HEK293T (cell line): ENCODE results near the gene ECT2L.

Experiments
- ARNT ChIP-seq: fragments of 450-650 bp; IDR thresholded peaks from 2 replicates; pipeline ENCODE4 v1.6.1; 2017; ENCODE audit warnings: mild to moderate bottlenecking
- BHLHE40 ChIP-seq: fragments of 450-650 bp; IDR thresholded peaks from 2 replicates; pipeline ENCODE4 v1.6.1; 2016; ENCODE audit warnings: mild to moderate bottlenecking, moderate library complexity, borderline replicate concordance
- CTBP1 ChIP-seq: fragments of 450-650 bp; IDR thresholded peaks from 2 replicates; pipeline ENCODE4 v1.6.1; 2016; ENCODE audit warnings: borderline replicate concordance
- ELF4 ChIP-seq: fragments of 450-650 bp; IDR thresholded peaks from 2 replicates; pipeline ENCODE4 v1.6.1; 2017; ENCODE audit warnings: antibody characterized with exemption
- FOXA1 ChIP-seq: fragments of 450-650 bp; IDR thresholded peaks from 2 replicates; pipeline ENCODE4 v1.6.1; 2016; ENCODE audit warnings: mild to moderate bottlenecking
- FOXK2 ChIP-seq: fragments of 450-650 bp; IDR thresholded peaks from 2 replicates; pipeline ENCODE4 v1.6.1; 2016; ENCODE audit warnings: mild to moderate bottlenecking
- HDGF ChIP-seq: fragments of 450-650 bp; IDR thresholded peaks from 2 replicates; pipeline ENCODE4 v1.6.1; 2017; ENCODE audit warnings: antibody characterized with exemption, borderline replicate concordance
- LEF1 ChIP-seq: fragments of 450-650 bp; IDR thresholded peaks from 2 replicates; pipeline ENCODE4 v1.6.1; 2017; ENCODE audit warnings: mild to moderate bottlenecking, borderline replicate concordance
- NFRKB ChIP-seq: fragments of 450-650 bp; IDR thresholded peaks from 2 replicates; pipeline ENCODE4 v1.6.1; 2016; ENCODE audit warnings: mild to moderate bottlenecking, moderate library complexity
- PKNOX1 ChIP-seq: fragments of 450-650 bp; IDR thresholded peaks from 2 replicates; pipeline ENCODE4 v1.6.1; 2016
- SP1 ChIP-seq: fragments of 450-650 bp; IDR thresholded peaks from 2 replicates; pipeline ENCODE4 v1.6.1; 2017
- SUZ12 ChIP-seq: fragments of 450-650 bp; IDR thresholded peaks from 2 replicates; pipeline ENCODE4 v1.6.1; 2016; ENCODE audit warnings: mild to moderate bottlenecking
- TARDBP ChIP-seq: fragments of 450-650 bp; IDR thresholded peaks from 2 replicates; pipeline ENCODE4 v1.6.1; 2016

- no peak for TF ChIP-seq TARDBP
- no peak for TF ChIP-seq SP1
- TF ChIP-seq NFRKB, result no peak
- no peak for TF ChIP-seq HDGF
- TF ChIP-seq SUZ12, result no peak
- TF ChIP-seq BHLHE40, result no peak
- TF ChIP-seq CTBP1, result no peak
- no peak for TF ChIP-seq FOXA1
- no peak for TF ChIP-seq ARNT
- TF ChIP-seq PKNOX1, result no peak
- no peak for TF ChIP-seq LEF1
- TF ChIP-seq ELF4, result no peak
- TF ChIP-seq FOXK2, result no peak
Observed at GRCh38 chr6:138782243-138782642, 13.6 kb upstream of the ECT2L start.
